Activated T-cell treated with anti-CD3 and anti-CD28 coated beads, Interleukin-2, amount 50 U/mL, for 72 hours (primary cell): ENCODE results near the gene CREB5. TPM values are rescaled to one million over a fixed set of nuclear protein-coding genes. Genes with fewer than 3 reads are reported as not detected.

Experiments
- ATAC-seq, 2 donors: fragments of 150-1000 bp; cut with Tn5 transposase; replicated peaks in 1 of 2; 2 replicates each; pipeline ENCODE4 v1.10.0; 2021; ENCODE audit warnings: moderate library complexity in 2 of 2, mild to moderate bottlenecking in 1 of 2
- DNase-seq, 2 donors: peaks; one replicate each; pipeline ENCODE4 v3.0.0; 2021 to 2022; ENCODE audit warnings: mixed read lengths in 1 of 2
- H3K27ac Mint-ChIP-seq: one replicate; pipeline ENCODE4 v1.8.0; 2022; ENCODE audit warnings: mild to moderate bottlenecking, moderate library complexity, mixed read lengths
- H3K27me3 Mint-ChIP-seq: one replicate; pipeline ENCODE4 v1.8.0; 2022; ENCODE audit warnings: low read depth, mixed read lengths
- H3K36me3 Mint-ChIP-seq, 2 donors: one replicate each; pipeline ENCODE4 v1.8.0; 2022; ENCODE audit warnings: mixed read lengths in 2 of 2, mild to moderate bottlenecking in 1 of 2; ENCODE audit not compliant: insufficient read depth in 2 of 2
- H3K4me1 Mint-ChIP-seq: one replicate; pipeline ENCODE4 v1.8.0; 2022; ENCODE audit warnings: low read depth, mixed read lengths
- H3K4me3 Mint-ChIP-seq, 2 donors: one replicate each; pipeline ENCODE4 v1.8.0; 2022; ENCODE audit warnings: mild to moderate bottlenecking in 2 of 2, mixed read lengths in 2 of 2, moderate library complexity in 2 of 2
- H3K9me3 Mint-ChIP-seq, 2 donors: one replicate each; pipeline ENCODE4 v1.8.0; 2022; ENCODE audit warnings: mixed read lengths in 2 of 2
- total RNA-seq, 2 donors: library from RNA; stranded (reverse); gene quantifications; one replicate each; pipeline ENCODE4 v1.2.3, GENCODE V29; 2022

Gene CREB5
- total RNA-seq, 2 donors from 2014 or later: 1.2 to 1.9 TPM

- Mint-ChIP-seq H3K9me3 (no peaks in the 10 kb centered on the region), H3K27me3 (no peaks in the 10 kb centered on the region), H3K27ac (no peak overlapping the region), H3K4me1 (no peaks in the 10 kb centered on the region), H3K36me3 (no peaks in the 10 kb centered on the region), H3K4me3 (no peak overlapping the region)
- no peak for DNase-seq
- ATAC-seq: no peak
Measured at GRCh38 chr7:28618383-28618782, 206.1 kb downstream of the CREB5 start.

GRCh38 chr7:28619256-28619655, 206.9 kb downstream of the CREB5 start:
- Mint-ChIP-seq H3K27me3 (peaks cover under 1% of the 10 kb centered on the region), H3K27ac (no peak overlapping the region), H3K36me3 (no peaks in the 10 kb centered on the region), H3K9me3 (no peaks in the 10 kb centered on the region), H3K4me1 (no peaks in the 10 kb centered on the region), H3K4me3 (no peak overlapping the region)
- no peak for DNase-seq
- no peak for ATAC-seq

- no peak overlapping the region for H3K27ac Mint-ChIP-seq
- ATAC-seq (no peak), DNase-seq (no peak)
- H3K9me3 Mint-ChIP-seq: no peaks in the 10 kb centered on the region
- peaks cover 19% of the 10 kb centered on the region for H3K27me3 Mint-ChIP-seq
- H3K4me3 Mint-ChIP-seq: no peak overlapping the region
- H3K36me3 Mint-ChIP-seq: no peaks in the 10 kb centered on the region
- H3K4me1 Mint-ChIP-seq: no peaks in the 10 kb centered on the region
Measured at GRCh38 chr7:28621369-28621841, 209.1 kb downstream of the CREB5 start.

GRCh38 chr7:28623105-28623730, 210.9 kb downstream of the CREB5 start:
- Mint-ChIP-seq H3K36me3 (no peaks in the 10 kb centered on the region), H3K4me3 (no peak overlapping the region), H3K27me3 (peaks cover 25% of the 10 kb centered on the region), H3K9me3 (no peaks in the 10 kb centered on the region), H3K4me1 (no peaks in the 10 kb centered on the region), H3K27ac (no peak overlapping the region)
- ATAC-seq: no peak
- DNase-seq: no peak

- DNase-seq (no peak), ATAC-seq (no peak)
- Mint-ChIP-seq H3K36me3 (no peaks in the 10 kb centered on the region), H3K27me3 (peaks cover 30% of the 10 kb centered on the region), H3K27ac (no peak overlapping the region), H3K4me1 (no peaks in the 10 kb centered on the region), H3K4me3 (no peak overlapping the region), H3K9me3 (no peaks in the 10 kb centered on the region)
Measured at GRCh38 chr7:28623863-28624262, 211.5 kb downstream of the CREB5 start.

GRCh38 chr7:28625432-28625831, 213.1 kb downstream of the CREB5 start:
- ATAC-seq (no peak), DNase-seq (no peak)
- no peak overlapping the region for H3K4me3 Mint-ChIP-seq
- H3K9me3 Mint-ChIP-seq: no peaks in the 10 kb centered on the region
- peaks cover 30% of the 10 kb centered on the region for H3K27me3 Mint-ChIP-seq
- no peaks in the 10 kb centered on the region for H3K4me1 Mint-ChIP-seq
- H3K36me3 Mint-ChIP-seq: no peaks in the 10 kb centered on the region
- H3K27ac Mint-ChIP-seq: no peak overlapping the region

GRCh38 chr7:28626221-28626620, 213.9 kb downstream of the CREB5 start:
- ATAC-seq (no peak), DNase-seq (no peak)
- H3K27ac Mint-ChIP-seq: no peak overlapping the region
- no peak overlapping the region for H3K4me3 Mint-ChIP-seq
- no peaks in the 10 kb centered on the region for H3K4me1 Mint-ChIP-seq
- peaks cover 30% of the 10 kb centered on the region for H3K27me3 Mint-ChIP-seq
- no peaks in the 10 kb centered on the region for H3K9me3 Mint-ChIP-seq
- H3K36me3 Mint-ChIP-seq: no peaks in the 10 kb centered on the region

GRCh38 chr7:28626624-28627262, 214.4 kb downstream of the CREB5 start:
- H3K36me3 Mint-ChIP-seq: no peaks in the 10 kb centered on the region
- H3K27ac Mint-ChIP-seq: no peak overlapping the region
- no peaks in the 10 kb centered on the region for H3K9me3 Mint-ChIP-seq
- H3K27me3 Mint-ChIP-seq: peaks cover 35% of the 10 kb centered on the region
- ATAC-seq: no peak
- peak; percentile 10 to 16 for DNase-seq
- H3K4me1 Mint-ChIP-seq: no peaks in the 10 kb centered on the region
- no peak overlapping the region for H3K4me3 Mint-ChIP-seq

GRCh38 chr7:28627263-28627653, 214.9 kb downstream of the CREB5 start:
- H3K4me1 Mint-ChIP-seq: no peaks in the 10 kb centered on the region
- H3K27ac Mint-ChIP-seq: no peak overlapping the region
- no peak for ATAC-seq
- no peak overlapping the region for H3K4me3 Mint-ChIP-seq
- no peaks in the 10 kb centered on the region for H3K36me3 Mint-ChIP-seq
- H3K9me3 Mint-ChIP-seq: no peaks in the 10 kb centered on the region
- DNase-seq: no peak
- peaks cover 38% of the 10 kb centered on the region for H3K27me3 Mint-ChIP-seq

- no peak for DNase-seq
- Mint-ChIP-seq H3K36me3 (no peaks in the 10 kb centered on the region), H3K27me3 (peaks cover 38% of the 10 kb centered on the region), H3K4me1 (no peaks in the 10 kb centered on the region), H3K27ac (no peak overlapping the region), H3K4me3 (no peak overlapping the region), H3K9me3 (no peaks in the 10 kb centered on the region)
- ATAC-seq: no peak
Measured at GRCh38 chr7:28627896-28628295, 215.6 kb downstream of the CREB5 start.

GRCh38 chr7:28629216-28629842, 217.0 kb downstream of the CREB5 start:
- ATAC-seq: no peak
- no peak for DNase-seq
- H3K27ac Mint-ChIP-seq: no peak overlapping the region
- no peak overlapping the region for H3K4me3 Mint-ChIP-seq
- no peaks in the 10 kb centered on the region for H3K9me3 Mint-ChIP-seq
- peaks cover 36% of the 10 kb centered on the region for H3K27me3 Mint-ChIP-seq
- H3K36me3 Mint-ChIP-seq: no peaks in the 10 kb centered on the region
- no peaks in the 10 kb centered on the region for H3K4me1 Mint-ChIP-seq

GRCh38 chr7:28630350-28630749, 218.0 kb downstream of the CREB5 start:
- ATAC-seq: no peak
- Mint-ChIP-seq H3K4me3 (no peak overlapping the region), H3K27ac (no peak overlapping the region), H3K27me3 (peaks cover 26% of the 10 kb centered on the region), H3K36me3 (no peaks in the 10 kb centered on the region), H3K4me1 (no peaks in the 10 kb centered on the region), H3K9me3 (no peaks in the 10 kb centered on the region)
- DNase-seq: no peak

GRCh38 chr7:28631995-28632394, 219.7 kb downstream of the CREB5 start:
- no peaks in the 10 kb centered on the region for H3K9me3 Mint-ChIP-seq
- H3K36me3 Mint-ChIP-seq: no peaks in the 10 kb centered on the region
- DNase-seq (no peak), ATAC-seq (no peak)
- no peak overlapping the region for H3K4me3 Mint-ChIP-seq
- peaks cover 25% of the 10 kb centered on the region for H3K27me3 Mint-ChIP-seq
- no peak overlapping the region for H3K27ac Mint-ChIP-seq
- H3K4me1 Mint-ChIP-seq: no peaks in the 10 kb centered on the region
